SW480 (cell line): ENCODE measurements around the gene SPAG16.

Experiments
- DNase-seq: peaks from one replicate; pipeline ENCODE4 v3.0.0-alpha.2; 2016; ENCODE audit warnings: low spot score

The SPAG16 gene

GRCh38 chr2:214286011-214286410 is 1001.7 kb downstream of the SPAG16 start:
- DNase-seq: no peak

- DNase-seq: no peak
Measured at GRCh38 chr2:214293593-214293992, 1009.3 kb downstream of the SPAG16 start.

GRCh38 chr2:214294426-214294825 is 1010.2 kb downstream of the SPAG16 start:
- DNase-seq: no peak

- no peak for DNase-seq
Measured at GRCh38 chr2:214297423-214297822, 1013.2 kb downstream of the SPAG16 start.

GRCh38 chr2:214310319-214310718 is 1026.1 kb downstream of the SPAG16 start:
- peak; percentile 2 for DNase-seq

GRCh38 chr2:214311031-214311533 is 1026.8 kb downstream of the SPAG16 start:
- no peak for DNase-seq

- DNase-seq: no peak
Measured at GRCh38 chr2:214311931-214312749, 1027.9 kb downstream of the SPAG16 start.

- no peak for DNase-seq
Measured at GRCh38 chr2:214315324-214315723, 1031.1 kb downstream of the SPAG16 start.

- DNase-seq: no peak
Measured at GRCh38 chr2:214320211-214320610, 1035.9 kb downstream of the SPAG16 start.

- DNase-seq: no peak
Measured at GRCh38 chr2:214322662-214323061, 1038.4 kb downstream of the SPAG16 start.

- no peak for DNase-seq
Measured at GRCh38 chr2:214325404-214325803, 1041.1 kb downstream of the SPAG16 start.

GRCh38 chr2:214328941-214329340 is 1044.7 kb downstream of the SPAG16 start:
- no peak for DNase-seq

GRCh38 chr2:214341646-214342045 is 1057.4 kb downstream of the SPAG16 start:
- DNase-seq: no peak

- no peak for DNase-seq
Measured at GRCh38 chr2:214358506-214358905, 1074.2 kb downstream of the SPAG16 start.

GRCh38 chr2:214361116-214361515 is 1076.9 kb downstream of the SPAG16 start:
- no peak for DNase-seq

GRCh38 chr2:214365549-214365948 is 1081.3 kb downstream of the SPAG16 start:
- no peak for DNase-seq

GRCh38 chr2:214367171-214367570 is 1082.9 kb downstream of the SPAG16 start:
- DNase-seq: no peak

- no peak for DNase-seq
Measured at GRCh38 chr2:214376618-214377285, 1092.5 kb downstream of the SPAG16 start.

GRCh38 chr2:214377286-214377624 is 1093.0 kb downstream of the SPAG16 start:
- no peak for DNase-seq

GRCh38 chr2:214378455-214379103 is 1094.3 kb downstream of the SPAG16 start:
- DNase-seq: no peak

- DNase-seq: no peak
Measured at GRCh38 chr2:214379227-214379626, 1095.0 kb downstream of the SPAG16 start.

GRCh38 chr2:214380681-214381080 is 1096.4 kb downstream of the SPAG16 start:
- no peak for DNase-seq

- no peak for DNase-seq
Measured at GRCh38 chr2:214382229-214382628, 1098.0 kb downstream of the SPAG16 start.
